Tibial artery (tissue), 4 donors: ENCODE results near the gene BEND4.

ENCODE experiments used
- DNase-seq, 2 donors: peaks; one replicate each; pipeline ENCODE4 v3.0.0-alpha.2; 2019
- H3K27ac ChIP-seq, 2 donors: fragments of 200-600 bp; sonication (generic) in 1 of 2; 1 replicate in 1 of 2; 2 replicates in 1 of 2; pipeline ENCODE4 v1.5.1; 2018 to 2019; ENCODE audit warnings: mild to moderate bottlenecking in 1 of 2
- H3K27me3 ChIP-seq, 2 donors: fragments of 200-600 bp; sonication (generic) in 1 of 2; one replicate each; pipeline versions ENCODE4 v1.5.1 to v1.6.0; 2016 to 2019
- H3K36me3 ChIP-seq, 3 donors: fragments of 200-600 bp; sonication (generic) in 2 of 3; one replicate each; pipeline ENCODE4 v1.5.1; 2016 to 2019; ENCODE audit warnings: mild to moderate bottlenecking in 2 of 3
- H3K4me1 ChIP-seq, 4 donors: fragments of 200-600 bp; sonication (generic) in 2 of 4; 1 replicate in 3 of 4; 2 replicates in 1 of 4; pipeline ENCODE4 v1.5.1; 2016 to 2019
- H3K4me3 ChIP-seq, 2 donors: fragments of 200-600 bp; sonication (generic) in 1 of 2; 1 replicate in 1 of 2; 2 replicates in 1 of 2; pipeline ENCODE4 v1.5.1; 2018 to 2019; ENCODE audit warnings: mild to moderate bottlenecking in 2 of 2
- H3K9me3 ChIP-seq, 3 donors: fragments of 200-600 bp; sonication (generic) in 1 of 3; one replicate each; pipeline ENCODE4 v1.5.1; 2016 to 2019
- intact Hi-C: fragments of 100-400 bp; cut with DNase I; formaldehyde crosslinking; loops from one replicate; pipeline ENCODE4 v1.15.0; 2023; ENCODE audit warnings: low total_unique reads
- TF ChIP-seq, protein P1 (sequence below), 2 experiments: fragments of 200-600 bp in 1 of 2; fragments of 450-650 bp in 1 of 2; IDR thresholded peaks; one replicate each; pipeline ENCODE4 v1.5.1; 2017 to 2019; ENCODE audit warnings: antibody characterized with exemption in 2 of 2, mild to moderate bottlenecking in 1 of 2, moderate library complexity in 1 of 2

BEND4 gene

DNA sequence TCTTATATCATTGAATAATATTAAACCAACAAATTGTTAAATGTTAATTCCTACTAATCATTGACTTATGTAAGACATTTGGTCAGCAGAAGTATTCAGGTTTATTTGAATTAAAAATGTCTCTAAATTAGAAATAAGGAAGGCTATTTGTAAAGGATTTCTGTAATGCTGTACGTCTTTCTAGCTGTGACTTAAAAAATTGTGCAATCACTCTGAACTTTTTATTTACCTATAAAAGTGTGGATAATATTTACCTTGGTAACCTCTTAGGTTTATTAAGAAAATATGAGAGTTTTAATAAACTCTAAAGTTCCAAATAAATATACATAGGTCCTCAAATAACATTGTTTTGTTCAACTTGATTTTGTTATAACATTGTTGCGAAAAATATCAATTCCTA lies 85.2 kb downstream of the BEND4 start:
- Histone ChIP-seq H3K4me1 (no peaks in the 10 kb centered on the region), H3K4me3 (no peak overlapping the region), H3K9me3 (no peaks in the 10 kb centered on the region), H3K27ac (no peak overlapping the region), H3K36me3 (peaks cover 26 to 51% (median 29%) of the 10 kb centered on the region in 3 donors), H3K27me3 (no peaks in the 10 kb centered on the region)
- TF ChIP-seq, protein P1, sequence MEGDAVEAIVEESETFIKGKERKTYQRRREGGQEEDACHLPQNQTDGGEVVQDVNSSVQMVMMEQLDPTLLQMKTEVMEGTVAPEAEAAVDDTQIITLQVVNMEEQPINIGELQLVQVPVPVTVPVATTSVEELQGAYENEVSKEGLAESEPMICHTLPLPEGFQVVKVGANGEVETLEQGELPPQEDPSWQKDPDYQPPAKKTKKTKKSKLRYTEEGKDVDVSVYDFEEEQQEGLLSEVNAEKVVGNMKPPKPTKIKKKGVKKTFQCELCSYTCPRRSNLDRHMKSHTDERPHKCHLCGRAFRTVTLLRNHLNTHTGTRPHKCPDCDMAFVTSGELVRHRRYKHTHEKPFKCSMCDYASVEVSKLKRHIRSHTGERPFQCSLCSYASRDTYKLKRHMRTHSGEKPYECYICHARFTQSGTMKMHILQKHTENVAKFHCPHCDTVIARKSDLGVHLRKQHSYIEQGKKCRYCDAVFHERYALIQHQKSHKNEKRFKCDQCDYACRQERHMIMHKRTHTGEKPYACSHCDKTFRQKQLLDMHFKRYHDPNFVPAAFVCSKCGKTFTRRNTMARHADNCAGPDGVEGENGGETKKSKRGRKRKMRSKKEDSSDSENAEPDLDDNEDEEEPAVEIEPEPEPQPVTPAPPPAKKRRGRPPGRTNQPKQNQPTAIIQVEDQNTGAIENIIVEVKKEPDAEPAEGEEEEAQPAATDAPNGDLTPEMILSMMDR (IDR thresholded peaks at IDR 0.05) = no peak
- DNase-seq = no peak
- intact Hi-C loops = no loop called here

DNA sequence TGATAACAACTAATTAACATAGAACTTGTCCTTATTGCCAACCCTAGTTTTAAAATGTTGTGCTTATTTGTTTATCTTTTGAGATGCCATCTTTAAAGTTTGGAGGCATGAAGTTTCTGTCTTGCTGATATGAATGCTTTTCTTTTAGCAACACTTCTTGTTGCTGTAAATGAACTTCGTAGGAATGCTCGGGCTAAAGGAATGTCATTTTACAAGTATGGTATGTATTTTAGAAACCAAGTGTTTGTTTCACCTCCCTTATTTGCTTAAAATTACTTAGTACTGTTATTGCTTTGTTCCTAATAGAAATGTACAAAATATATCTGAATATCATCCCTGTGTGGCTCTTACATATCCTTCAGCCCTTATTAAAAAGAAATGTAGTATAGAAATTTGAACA lies 86.1 kb downstream of the BEND4 start:
- Histone ChIP-seq H3K36me3 (peaks cover 26 to 51% (median 34%) of the 10 kb centered on the region in 3 donors), H3K27me3 (no peaks in the 10 kb centered on the region), H3K9me3 (no peaks in the 10 kb centered on the region), H3K27ac (no peak overlapping the region), H3K4me3 (no peak overlapping the region), H3K4me1 (no peaks in the 10 kb centered on the region)
- intact Hi-C loops = no loop called here
- no peak for DNase-seq
- TF ChIP-seq, protein P1 (IDR thresholded peaks at IDR 0.05) = no peak
